NT2/D1 (cell line): Measurements from ENCODE around the gene DTD1.

Experiments
- DNase-seq: peaks from one replicate; pipeline ENCODE4 v3.0.0-alpha.2; 2011; ENCODE audit warnings: low read depth, low spot score
- H3K27me3 ChIP-seq: 2 replicates; pipeline ENCODE4 v1.6.0; 2011; ENCODE audit warnings: mild to moderate bottlenecking; ENCODE audit not compliant: insufficient read length, insufficient read depth
- H3K36me3 ChIP-seq: 2 replicates; pipeline ENCODE4 v1.6.1; 2011; ENCODE audit warnings: mild to moderate bottlenecking, low read length, mixed read lengths; ENCODE audit not compliant: insufficient read depth, insufficient read length
- H3K4me1 ChIP-seq: 2 replicates; pipeline ENCODE4 v1.5.1; 2011; ENCODE audit not compliant: insufficient read depth, insufficient read length
- H3K4me3 ChIP-seq: 2 replicates; pipeline ENCODE4 v1.5.1; 2011; ENCODE audit warnings: low read depth; ENCODE audit not compliant: insufficient read length
- H3K9ac ChIP-seq: 2 replicates; pipeline ENCODE4 v1.6.0; 2011; ENCODE audit warnings: low read depth; ENCODE audit not compliant: insufficient read length
- H3K9me3 ChIP-seq: 2 replicates; pipeline ENCODE4 v1.5.1; 2011; ENCODE audit warnings: mild to moderate bottlenecking, low read length; ENCODE audit not compliant: insufficient read depth
- SUZ12 ChIP-seq: IDR thresholded peaks from 2 replicates; pipeline ENCODE4 v1.6.1; 2011; ENCODE audit not compliant: insufficient read length, insufficient read depth; ENCODE audit errors: extremely low read depth
- YY1 ChIP-seq: IDR thresholded peaks from 2 replicates; pipeline ENCODE4 v1.6.1; 2011; ENCODE audit not compliant: insufficient read length, insufficient read depth
- ZNF274 ChIP-seq: IDR thresholded peaks from 2 replicates; pipeline ENCODE4 v1.6.1; 2011; ENCODE audit warnings: mild to moderate bottlenecking, low read depth, low read length

Gene DTD1

GRCh38 chr20:18813483-18813882 lies 225.6 kb downstream of the DTD1 start, which contains the start of gene SCP2D1:
Gene SCP2D1 (plus strand): TSS chr20:18813783. CDS start chr20:18813816, 33 bp downstream.
- DNase-seq, result no peak

GRCh38 chr20:18815194-18815942 lies 227.5 kb downstream of the DTD1 start:
- no peaks in the 10 kb centered on the region for H3K27me3 ChIP-seq
- H3K36me3 ChIP-seq, result no peaks in the 10 kb centered on the region
- no peak for DNase-seq
- peaks cover 11% of the 10 kb centered on the region; the same call in 1 of the 2 replicates for H3K9me3 ChIP-seq
- no peak for TF ChIP-seq ZNF274
- TF ChIP-seq SUZ12, result no peak
- TF ChIP-seq YY1, result no peak
- no peak overlapping the region for H3K9ac ChIP-seq
- H3K4me3 ChIP-seq, result no peak overlapping the region
- no peaks in the 10 kb centered on the region for H3K4me1 ChIP-seq

More at GRCh38 chr20:18813483-18813882, 225.6 kb downstream of the DTD1 start, which contains the start of gene SCP2D1:
- TF ChIP-seq SUZ12 (no peak), ZNF274 (no peak), YY1 (no peak)
- no peak within 1 kb of the TSS for H3K4me3 ChIP-seq
- no peak within 1 kb of the TSS for H3K9ac ChIP-seq
- no peaks in the 10 kb centered on the region for H3K27me3 ChIP-seq
- H3K4me1 ChIP-seq, result no peaks in the 10 kb centered on the region
- no peaks in the 10 kb centered on the region for H3K36me3 ChIP-seq
- no peaks in the 10 kb centered on the region for H3K9me3 ChIP-seq
